Neutrophil (primary cell): ENCODE data around the gene EPHA6.

Source experiments
- H3K27ac ChIP-seq: fragments of 200-600 bp; sonication (generic); 2 replicates; pipeline ENCODE4 v1.5.1; 2016; ENCODE audit warnings: mild to moderate bottlenecking, moderate library complexity
- H3K27me3 ChIP-seq: fragments of 200-600 bp; sonication (generic); 2 replicates; pipeline ENCODE4 v1.6.0; 2016; ENCODE audit warnings: mild to moderate bottlenecking
- H3K36me3 ChIP-seq: fragments of 200-600 bp; sonication (generic); 2 replicates; pipeline ENCODE4 v1.5.1; 2017
- H3K4me1 ChIP-seq, 2 experiments: fragments of 200-600 bp in 1 of 2; sonication (generic) in 1 of 2; 1 replicate in 1 of 2; 2 replicates in 1 of 2; pipeline versions ENCODE4 v1.5.1 to v1.6.1; 2013 to 2016; ENCODE audit warnings: low read depth in 1 of 2, low read length in 1 of 2, mild to moderate bottlenecking in 1 of 2, moderate library complexity in 1 of 2; ENCODE audit not compliant: control insufficient read depth in 1 of 2, insufficient read depth in 1 of 2
- H3K4me3 ChIP-seq, 2 experiments: fragments of 200-600 bp in 1 of 2; sonication (generic) in 1 of 2; 1 replicate in 1 of 2; 2 replicates in 1 of 2; pipeline ENCODE4 v1.5.1; 2013 to 2016; ENCODE audit warnings: low read depth in 1 of 2, low read length in 1 of 2, mild to moderate bottlenecking in 1 of 2, moderate library complexity in 1 of 2
- H3K9me3 ChIP-seq: fragments of 200-600 bp; sonication (generic); 2 replicates; pipeline ENCODE4 v1.5.1; 2016
- CTCF ChIP-seq: fragments of 200-600 bp; sonication (generic); IDR thresholded peaks from 2 replicates; pipeline ENCODE4 v1.5.1; 2016; ENCODE audit warnings: antibody characterized with exemption

Gene EPHA6

DNA sequence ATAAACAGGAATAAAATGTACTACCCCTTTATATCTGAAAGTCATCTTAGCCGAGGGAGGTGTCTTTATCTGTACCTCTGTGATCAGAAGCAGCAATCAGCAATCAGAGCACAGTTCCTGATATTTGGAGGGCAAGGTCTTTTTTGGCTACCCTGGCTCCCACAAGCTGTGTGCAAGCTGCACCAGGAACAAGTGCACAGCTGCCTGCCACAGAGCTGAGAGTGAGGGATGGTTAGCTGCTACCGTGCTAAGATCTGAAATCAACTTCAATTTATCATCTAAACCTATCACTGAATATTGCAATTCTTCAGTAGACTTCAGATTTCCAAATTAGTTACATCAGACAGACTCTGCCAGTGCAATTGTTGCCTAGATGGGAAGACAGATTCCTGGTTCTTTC is 545.6 kb downstream of the EPHA6 start:
- no peaks in the 10 kb centered on the region for H3K4me1 ChIP-seq
- no peaks in the 10 kb centered on the region for H3K36me3 ChIP-seq
- TF ChIP-seq CTCF = no peak
- H3K4me3 ChIP-seq = no peak overlapping the region
- no peak overlapping the region for H3K27ac ChIP-seq
- no peaks in the 10 kb centered on the region for H3K27me3 ChIP-seq
- no peaks in the 10 kb centered on the region for H3K9me3 ChIP-seq

GRCh38 chr3:97360804-97361203 is 546.4 kb downstream of the EPHA6 start:
- no peaks in the 10 kb centered on the region for H3K9me3 ChIP-seq
- no peaks in the 10 kb centered on the region for H3K4me1 ChIP-seq
- no peak for TF ChIP-seq CTCF
- H3K4me3 ChIP-seq = no peak overlapping the region
- no peak overlapping the region for H3K27ac ChIP-seq
- no peaks in the 10 kb centered on the region for H3K36me3 ChIP-seq
- no peaks in the 10 kb centered on the region for H3K27me3 ChIP-seq

DNA sequence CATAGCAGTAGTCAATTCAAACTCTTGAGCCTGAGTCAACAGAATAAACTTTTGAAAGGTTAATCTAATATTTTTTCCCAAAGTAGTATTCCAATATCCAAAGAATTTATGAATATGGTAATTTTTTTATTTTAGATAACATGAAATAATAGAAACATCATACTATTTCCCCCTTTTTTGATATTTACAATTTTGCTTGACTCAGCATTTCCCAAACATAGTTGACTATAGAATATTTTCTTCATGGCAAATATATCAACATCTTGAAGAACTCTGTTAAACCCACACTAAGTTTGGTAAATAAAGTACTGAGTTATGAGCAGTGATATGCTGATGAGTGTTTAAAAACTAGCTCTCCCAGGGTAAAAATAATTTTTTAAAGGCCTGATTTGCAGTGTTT is 570.2 kb downstream of the EPHA6 start:
- Histone ChIP-seq H3K27ac (no peak overlapping the region), H3K9me3 (no peaks in the 10 kb centered on the region), H3K27me3 (no peaks in the 10 kb centered on the region), H3K4me1 (no peaks in the 10 kb centered on the region), H3K4me3 (no peak overlapping the region), H3K36me3 (no peaks in the 10 kb centered on the region)
- TF ChIP-seq CTCF = no peak

- H3K27me3 ChIP-seq = no peaks in the 10 kb centered on the region
- no peaks in the 10 kb centered on the region for H3K4me1 ChIP-seq
- no peaks in the 10 kb centered on the region for H3K9me3 ChIP-seq
- H3K4me3 ChIP-seq = no peak overlapping the region
- H3K27ac ChIP-seq = no peak overlapping the region
- TF ChIP-seq CTCF = no peak
- H3K36me3 ChIP-seq = no peaks in the 10 kb centered on the region
Measured at GRCh38 chr3:97388774-97389173, 574.4 kb downstream of the EPHA6 start.

- Histone ChIP-seq H3K27me3 (no peaks in the 10 kb centered on the region), H3K27ac (no peak overlapping the region), H3K36me3 (no peaks in the 10 kb centered on the region), H3K9me3 (no peaks in the 10 kb centered on the region), H3K4me3 (no peak overlapping the region), H3K4me1 (no peaks in the 10 kb centered on the region)
- TF ChIP-seq CTCF = no peak
Measured at GRCh38 chr3:97389936-97390335, 575.5 kb downstream of the EPHA6 start.

GRCh38 chr3:97391167-97391566 is 576.8 kb downstream of the EPHA6 start:
- no peaks in the 10 kb centered on the region for H3K4me1 ChIP-seq
- no peaks in the 10 kb centered on the region for H3K9me3 ChIP-seq
- H3K4me3 ChIP-seq = no peak overlapping the region
- H3K27me3 ChIP-seq = no peaks in the 10 kb centered on the region
- no peaks in the 10 kb centered on the region for H3K36me3 ChIP-seq
- no peak overlapping the region for H3K27ac ChIP-seq
- TF ChIP-seq CTCF = no peak
